ENCODE measurements around the gene KRT12. TPM values are rescaled to one million over a fixed set of nuclear protein-coding genes. Genes with fewer than 3 reads are reported as not detected.

Gene KRT12
- total and polyA plus RNA-seq, 9 of the 15 experiments (the other 6 are each of a cell fraction or from before 2014, with no cell fraction given): 0.18 to 7.0 (median 2.2) TPM

DNA sequence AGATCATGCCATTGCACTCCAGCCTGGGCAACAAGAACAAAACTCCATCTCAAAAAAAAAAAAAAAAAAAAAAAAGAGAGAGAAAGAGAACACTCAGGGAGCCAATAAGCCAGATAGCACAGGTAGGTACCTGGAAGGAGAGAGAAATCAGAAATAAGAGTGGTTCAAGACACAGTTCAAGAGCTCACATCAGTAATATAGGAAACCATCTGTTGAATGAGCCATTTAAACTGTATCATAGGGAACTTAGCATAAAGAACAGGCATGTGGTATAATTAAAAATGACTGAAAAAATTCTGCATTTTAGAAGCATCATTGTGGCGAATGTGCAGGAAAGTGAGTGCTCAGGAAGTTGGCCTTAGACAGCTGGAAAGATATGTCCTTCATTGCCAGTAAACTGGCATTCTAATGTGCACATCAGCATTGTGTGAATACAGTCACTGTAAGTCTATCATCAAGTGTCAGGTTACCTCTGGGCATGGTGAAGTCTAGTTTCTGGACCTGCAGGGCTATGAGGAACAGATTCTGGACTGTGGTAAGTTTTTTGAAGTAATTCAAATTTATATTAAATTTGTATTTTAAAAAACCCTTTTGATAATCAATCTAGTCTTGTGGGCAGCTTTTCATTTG, 20.4 kb downstream of the KRT12 start:
- intact Hi-C loops (cut with micrococcal nuclease) (no loop called here), in situ Hi-C loops (cut with MboI) (no loop called here)
- H3K9me3 ChIP-seq (replicated peaks; ENCODE audit: control insufficient read depth, insufficient read depth, low read depth, low read length): no peaks in the 10 kb centered on the region
- BruUV-seq (replicated peaks): no TSS peak
- no peak overlapping the region for H3K27ac ChIP-seq (ENCODE audit: extremely low read depth, low read depth, low read length)
- H3K9me1 ChIP-seq (ENCODE audit: control insufficient read depth, insufficient read depth, low read length): peaks cover 2% of the 10 kb centered on the region
- CTCF ChIA-PET (ENCODE audit: low intra/inter-chr PET ratio): no interaction called here
- no peak overlapping the region for H3K9ac ChIP-seq (ENCODE audit: insufficient read depth in 1 of 2, low read depth in 2 of 2, low read length in 2 of 2)
- no peaks in the 10 kb centered on the region for H3K79me2 ChIP-seq (ENCODE audit: control insufficient read depth, insufficient read depth, low read length)
- no peak overlapping the region for H3K4me2 ChIP-seq (ENCODE audit: insufficient read depth, low read length)
- peaks cover 12 to 34% of the 10 kb centered on the region in 2 experiments for H3K4me1 ChIP-seq (replicated peaks in 1 of 2; ENCODE audit: control insufficient read depth in 2 of 2, insufficient read depth in 2 of 2, low read length in 2 of 2)
- 100% methylated on average over 1 of the region's 1 CpG for WGBS (ENCODE audit: insufficient coverage, low coverage, missing lambda C conversion rate)
- no peaks in the 10 kb centered on the region for H3K36me3 ChIP-seq (ENCODE audit: control insufficient read depth, insufficient read depth, low read length)
- no peak for ATAC-seq
- no peak overlapping the region for H3K4me3 ChIP-seq
- no peak for DNase-seq (ENCODE audit: extremely low read depth in 1 of 4, low spot score in 3 of 4)
- FAIRE-seq: no peak
- no peaks in the 10 kb centered on the region for H4K20me1 ChIP-seq (replicated peaks; ENCODE audit: control insufficient read depth, insufficient read depth, low read length)
- POLR2A ChIA-PET: interaction anchor here (0.5 to 1.7 kb wide), 4 partner anchors 10 to 1226 kb away, joined by 3 to 7 read pairs (median 4); no protein-coding TSS in a partner anchor
- no peak overlapping the region for H2AFZ ChIP-seq (ENCODE audit: low read depth, low read length)
- no peaks in the 10 kb centered on the region for H3K27me3 ChIP-seq (ENCODE audit: control insufficient read depth in 2 of 2, insufficient read depth in 2 of 2, low read length in 2 of 2)
- TF ChIP-seq GABPA (tag; conservative IDR thresholded peaks at IDR 0.05; ENCODE audit: low read depth) (no peak), GTF2A2 (tag; IDR thresholded peaks at IDR 0.05) (no peak), ZNF311 (CRISPR knock-in tag; IDR thresholded peaks at IDR 0.05) (no peak), RFX1 (IDR thresholded peaks at IDR 0.05) (no peak), GTF3C2 (IDR thresholded peaks at IDR 0.05; ENCODE audit: borderline replicate concordance, extremely low read depth, insufficient read length) (no peak), PRDM10 (IDR thresholded peaks at IDR 0.05; ENCODE audit: partially characterized antibody) (no peak), MCM5 (IDR thresholded peaks at IDR 0.05; ENCODE audit: low read depth) (no peak), ZNF408 (CRISPR knock-in tag; IDR thresholded peaks at IDR 0.05; ENCODE audit: low read depth) (no peak), FOXO4 (CRISPR knock-in tag; IDR thresholded peaks at IDR 0.05) (no peak), NFXL1 (CRISPR knock-in tag; IDR thresholded peaks at IDR 0.05) (no peak), RCOR1 (IDR thresholded peaks at IDR 0.05; ENCODE audit: borderline replicate concordance in 1 of 2, low read depth in 2 of 2, low read length in 2 of 2) (no peak), CHD1 (IDR thresholded peaks at IDR 0.05; ENCODE audit: low read length) (no peak)
